ENCODE data around the gene SIL1. TPM values are rescaled to one million over a fixed set of nuclear protein-coding genes. Genes with fewer than 3 reads are reported as not detected.

Gene SIL1
- total RNA-seq, 1 donor from 2014 or later, result 35.6 TPM

DNA sequence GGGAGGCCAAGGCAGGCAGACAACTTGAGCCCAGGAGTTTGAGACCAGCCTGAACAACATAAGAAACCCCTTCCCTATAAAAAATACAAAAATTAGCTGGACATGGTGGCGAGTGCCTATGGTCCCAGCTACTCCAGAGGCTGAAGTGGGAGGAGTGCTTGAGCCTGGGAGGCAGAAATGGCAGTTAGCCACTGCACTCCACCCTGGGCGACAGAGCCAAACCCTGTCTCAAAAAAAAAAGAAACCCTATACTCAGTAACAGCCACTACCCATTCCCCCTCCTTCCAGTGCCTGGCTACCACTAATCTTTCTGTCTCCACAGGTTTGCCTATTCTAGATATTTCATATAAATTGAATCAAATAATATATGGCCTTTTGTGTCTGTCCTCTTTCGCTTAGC, 14.3 kb upstream of the SIL1 start:
- Histone ChIP-seq H3K4me1 (peaks cover 4% of the 10 kb centered on the region), H3K4me3 (no peak overlapping the region), H3K36me3 (no peaks in the 10 kb centered on the region), H3K27me3 (no peaks in the 10 kb centered on the region), H3K9me3 (no peaks in the 10 kb centered on the region), H3K27ac (no peak overlapping the region)
- no peak for TF ChIP-seq POLR2A (IDR thresholded peaks at IDR 0.05)
- no peak for TF ChIP-seq CTCF (IDR thresholded peaks at IDR 0.05)
- no peak for TF ChIP-seq POLR2AphosphoS5 (IDR thresholded peaks at IDR 0.05; ENCODE audit: insufficient read depth in 1 of 2, low read depth in 1 of 2)
- no peak for DNase-seq (ENCODE audit: extremely low spot score in 2 of 2)
- intact Hi-C loops (cut with DNase I), result no loop called here

- H3K27me3 ChIP-seq, result no peaks in the 10 kb centered on the region
- no peaks in the 10 kb centered on the region for H3K36me3 ChIP-seq
- no peak overlapping the region for H3K4me3 ChIP-seq
- peaks cover 4% of the 10 kb centered on the region for H3K4me1 ChIP-seq
- intact Hi-C loops (cut with DNase I), result no loop called here
- no peak overlapping the region for H3K27ac ChIP-seq
- H3K9me3 ChIP-seq, result no peaks in the 10 kb centered on the region
- TF ChIP-seq POLR2A (IDR thresholded peaks at IDR 0.05), result no peak
- DNase-seq (ENCODE audit: extremely low spot score in 2 of 2), result no peak
Measured at GRCh38 chr5:139210585-139210984, 12.4 kb upstream of the SIL1 start.

- intact Hi-C loops (cut with DNase I), result no loop called here
- DNase-seq (ENCODE audit: extremely low spot score in 2 of 2), result no peak
Measured at GRCh38 chr5:139207297-139208000, 9.3 kb upstream of the SIL1 start.

GRCh38 chr5:139205586-139205985, 7.4 kb upstream of the SIL1 start:
- TF ChIP-seq POLR2A (IDR thresholded peaks at IDR 0.05) (no peak), CTCF (IDR thresholded peaks at IDR 0.05) (no peak), POLR2AphosphoS5 (IDR thresholded peaks at IDR 0.05; ENCODE audit: insufficient read depth in 1 of 2, low read depth in 1 of 2) (no peak)
- H3K4me1 ChIP-seq, result no peaks in the 10 kb centered on the region
- H3K36me3 ChIP-seq, result no peaks in the 10 kb centered on the region
- no peak for DNase-seq (ENCODE audit: extremely low spot score in 2 of 2)
- no peak overlapping the region for H3K4me3 ChIP-seq
- intact Hi-C loops (cut with DNase I), result no loop called here
- H3K27ac ChIP-seq, result no peak overlapping the region
- no peaks in the 10 kb centered on the region for H3K27me3 ChIP-seq
- no peaks in the 10 kb centered on the region for H3K9me3 ChIP-seq

More at GRCh38 chr5:139207297-139208000, 9.3 kb upstream of the SIL1 start:
- H3K27ac ChIP-seq, result no peak overlapping the region
- no peaks in the 10 kb centered on the region for H3K36me3 ChIP-seq
- H3K27me3 ChIP-seq, result no peaks in the 10 kb centered on the region
- TF ChIP-seq CTCF (IDR thresholded peaks at IDR 0.05) (no peak), POLR2A (IDR thresholded peaks at IDR 0.05) (no peak)
- peaks cover 2% of the 10 kb centered on the region for H3K4me1 ChIP-seq
- no peak overlapping the region for H3K4me3 ChIP-seq
- no peaks in the 10 kb centered on the region for H3K9me3 ChIP-seq

GRCh38 chr5:139205124-139205523, 7.0 kb upstream of the SIL1 start:
- H3K27ac ChIP-seq, result no peak overlapping the region
- H3K4me3 ChIP-seq, result no peak overlapping the region
- no peak for TF ChIP-seq POLR2A (IDR thresholded peaks at IDR 0.05)
- TF ChIP-seq POLR2AphosphoS5 (IDR thresholded peaks at IDR 0.05; ENCODE audit: insufficient read depth in 1 of 2, low read depth in 1 of 2), result no peak
- TF ChIP-seq CTCF (IDR thresholded peaks at IDR 0.05), result no peak
- H3K36me3 ChIP-seq, result no peaks in the 10 kb centered on the region
- no peaks in the 10 kb centered on the region for H3K9me3 ChIP-seq
- no peak for DNase-seq (ENCODE audit: extremely low spot score in 2 of 2)
- H3K4me1 ChIP-seq, result no peaks in the 10 kb centered on the region
- no peaks in the 10 kb centered on the region for H3K27me3 ChIP-seq
- intact Hi-C loops (cut with DNase I), result no loop called here

Data from vagina (tissue), 2 donors.